GM13977 (cell line): ENCODE measurements around the gene CIPC.

ENCODE experiments used
- DNase-seq: peaks from one replicate; pipeline ENCODE4 v3.0.0; 2012; ENCODE audit warnings: low spot score
- CTCF ChIP-seq: IDR thresholded peaks from 2 replicates; pipeline ENCODE4 v1.5.1; 2012; ENCODE audit warnings: mild to moderate bottlenecking, control low read depth; ENCODE audit not compliant: insufficient read depth; ENCODE audit errors: extremely low read depth, missing control alignments
- in situ Hi-C: fragments of 300-500 bp; cut with MboI; formaldehyde crosslinking; loops from one replicate; pipeline ENCODE4 v1.12.0; 2022; ENCODE audit warnings: low sequenced_read_pairs, low pct_unique_long_range_greater_than_20kb, mixed read lengths, inconsistent platforms; ENCODE audit not compliant: unreplicated experiment

CIPC gene

GRCh38 chr14:77063571-77064171 lies 34.4 kb upstream of the CIPC start:
- DNase-seq = no peak
- in situ Hi-C loops = loop anchor here (10.0 to 25.0 kb wide), 2 partner anchors 179 to 351 kb away; no protein-coding TSS in a partner anchor
- no peak for TF ChIP-seq CTCF

GRCh38 chr14:77064521-77065178 lies 33.4 kb upstream of the CIPC start:
- no peak for TF ChIP-seq CTCF
- DNase-seq = no peak
- in situ Hi-C loops = loop anchor here (10.0 to 25.0 kb wide), 2 partner anchors 180 to 352 kb away; no protein-coding TSS in a partner anchor

- TF ChIP-seq CTCF = no peak
- in situ Hi-C loops = loop anchor here (10.0 to 25.0 kb wide), 2 partner anchors 181 to 354 kb away; no protein-coding TSS in a partner anchor
- no peak for DNase-seq
These were observed 32.0 kb upstream of the CIPC start for GRCh38 chr14:77065851-77066577.

GRCh38 chr14:77066578-77067172 lies 31.4 kb upstream of the CIPC start:
- in situ Hi-C loops = loop anchor here (10.0 to 25.0 kb wide), 2 partner anchors 182 to 354 kb away; no protein-coding TSS in a partner anchor
- DNase-seq = no peak
- no peak for TF ChIP-seq CTCF

- peak; percentile 73 for DNase-seq
- in situ Hi-C loops = loop anchor here (10.0 to 25.0 kb wide), 2 partner anchors 183 to 356 kb away; no protein-coding TSS in a partner anchor
These were observed 30.2 kb upstream of the CIPC start for GRCh38 chr14:77067632-77068516.

More at GRCh38 chr14:77067632-77068516, 30.2 kb upstream of the CIPC start:
- peak; percentile 97 for TF ChIP-seq CTCF
